Measurements from ENCODE around the gene MFN2.
"Not testable (repeated sequence)": the region's sequence is repeated elsewhere in the genome, so short reads cannot be mapped to it uniquely, and the experiment has no call there.

Gene MFN2

DNA sequence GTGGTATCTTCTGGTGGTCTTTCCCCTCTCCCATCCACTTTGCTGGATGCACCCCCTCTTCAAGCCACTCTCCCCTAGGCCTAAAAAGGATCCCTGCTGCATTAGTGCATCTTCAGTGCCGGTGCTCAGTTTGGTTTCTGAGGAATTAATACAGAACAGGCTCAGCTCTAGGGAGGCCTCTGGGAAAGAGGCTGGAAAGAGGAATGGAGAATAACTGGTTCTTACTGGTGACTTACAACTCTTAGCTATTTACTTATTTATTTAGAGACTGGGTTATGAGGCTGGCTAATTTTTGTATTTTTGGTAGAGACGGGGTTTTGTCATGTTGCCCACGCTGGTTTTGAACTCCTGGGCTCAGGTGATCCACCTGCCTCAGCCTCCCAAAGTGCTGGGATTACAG lies 19.0 kb downstream of the MFN2 start:
- no peak for DNase-seq (ENCODE audit: low read depth)

DNA sequence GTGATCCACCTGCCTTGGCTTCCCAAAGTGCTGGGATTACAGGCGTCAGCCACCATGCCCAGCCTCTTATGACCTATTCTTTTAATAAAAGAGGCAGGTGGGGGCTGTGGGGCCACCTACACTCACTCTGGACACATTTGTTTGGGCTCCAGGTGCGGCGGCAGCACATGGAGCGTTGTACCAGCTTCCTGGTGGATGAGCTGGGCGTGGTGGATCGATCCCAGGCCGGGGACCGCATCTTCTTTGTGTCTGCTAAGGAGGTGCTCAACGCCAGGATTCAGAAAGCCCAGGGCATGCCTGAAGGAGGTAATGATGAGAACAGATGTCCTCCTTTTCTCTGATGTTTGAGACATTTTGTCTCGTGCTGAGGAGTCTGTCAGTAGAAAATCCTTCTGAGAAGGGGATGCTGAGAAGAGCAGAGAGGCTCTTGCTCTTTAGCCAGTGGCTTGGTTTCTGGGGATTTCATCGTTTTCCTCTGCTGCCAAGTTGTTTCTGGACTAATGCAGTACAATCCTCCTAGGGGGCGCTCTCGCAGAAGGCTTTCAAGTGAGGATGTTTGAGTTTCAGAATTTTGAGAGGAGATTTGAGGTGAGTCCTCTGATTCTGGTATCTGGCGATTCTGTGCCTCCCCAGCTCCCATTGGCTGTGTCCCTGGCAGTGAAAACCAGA lies 21.1 kb downstream of the MFN2 start:
- no peak for DNase-seq (ENCODE audit: low read depth)

DNA sequence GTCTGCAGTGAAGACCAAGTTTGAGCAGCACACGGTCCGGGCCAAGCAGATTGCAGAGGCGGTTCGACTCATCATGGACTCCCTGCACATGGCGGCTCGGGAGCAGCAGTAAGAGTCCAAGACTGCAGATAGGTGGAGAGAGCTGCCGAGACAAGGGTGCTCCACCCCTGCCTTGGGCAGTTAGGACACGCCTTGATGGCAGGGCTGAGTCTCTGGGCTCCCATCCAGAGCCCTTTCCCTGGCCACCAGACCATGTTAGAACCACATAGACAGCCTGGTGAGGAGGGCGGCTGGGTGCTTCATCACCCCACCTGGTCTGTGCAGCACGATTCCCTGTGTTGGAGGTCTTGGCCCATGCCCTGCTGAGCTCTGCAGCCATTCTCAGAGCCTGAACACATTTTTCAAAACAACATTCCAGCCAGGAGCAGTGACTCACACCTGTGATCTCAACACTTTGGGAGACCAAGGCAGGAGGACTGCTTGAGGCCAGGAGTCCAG lies 21.8 kb downstream of the MFN2 start:
- no peak for DNase-seq (ENCODE audit: low read depth)

DNA sequence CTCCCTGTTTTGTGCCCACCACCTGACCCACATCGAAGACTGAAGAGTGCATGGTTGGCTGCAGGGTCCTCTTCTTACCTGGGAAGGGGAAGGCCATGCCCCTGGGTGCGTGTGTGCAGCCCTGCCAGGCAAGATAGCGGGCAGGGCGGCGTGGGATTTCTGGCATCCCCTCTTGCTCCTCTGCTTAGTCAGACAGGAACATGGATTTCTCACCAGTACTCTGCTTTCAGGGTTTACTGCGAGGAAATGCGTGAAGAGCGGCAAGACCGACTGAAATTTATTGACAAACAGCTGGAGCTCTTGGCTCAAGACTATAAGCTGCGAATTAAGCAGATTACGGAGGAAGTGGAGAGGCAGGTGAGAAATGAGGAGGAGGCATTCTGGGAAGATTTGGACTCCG lies 23.5 kb downstream of the MFN2 start:
- no peak for DNase-seq (ENCODE audit: low read depth)

DNA sequence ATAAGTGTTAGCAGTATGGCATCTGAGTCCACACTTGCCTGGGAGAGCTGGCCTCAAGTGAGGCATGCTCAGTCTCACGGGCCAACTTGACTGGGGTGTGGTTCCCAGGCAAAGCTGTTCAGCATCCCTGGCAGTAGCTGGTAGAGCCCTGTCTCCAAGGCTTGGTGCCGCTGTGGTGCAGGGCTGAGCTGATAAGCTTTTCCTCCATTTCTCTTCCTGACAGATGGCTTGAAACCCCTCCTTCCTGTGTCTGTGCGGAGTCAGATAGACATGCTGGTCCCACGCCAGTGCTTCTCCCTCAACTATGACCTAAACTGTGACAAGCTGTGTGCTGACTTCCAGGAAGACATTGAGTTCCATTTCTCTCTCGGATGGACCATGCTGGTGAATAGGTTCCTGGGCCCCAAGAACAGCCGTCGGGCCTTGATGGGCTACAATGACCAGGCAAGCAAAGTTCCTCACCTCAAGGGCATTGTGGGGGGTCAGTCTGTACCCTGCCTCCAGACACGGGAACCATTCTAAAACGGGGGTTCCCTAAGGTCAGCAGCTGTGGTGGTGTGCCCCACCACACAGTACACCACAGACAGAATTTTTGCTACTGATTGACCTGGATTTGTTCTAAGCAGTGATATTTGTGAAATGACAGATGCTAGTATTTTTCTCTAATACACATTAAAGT lies 25.4 kb downstream of the MFN2 start:
- no peak for DNase-seq (ENCODE audit: low read depth)

DNA sequence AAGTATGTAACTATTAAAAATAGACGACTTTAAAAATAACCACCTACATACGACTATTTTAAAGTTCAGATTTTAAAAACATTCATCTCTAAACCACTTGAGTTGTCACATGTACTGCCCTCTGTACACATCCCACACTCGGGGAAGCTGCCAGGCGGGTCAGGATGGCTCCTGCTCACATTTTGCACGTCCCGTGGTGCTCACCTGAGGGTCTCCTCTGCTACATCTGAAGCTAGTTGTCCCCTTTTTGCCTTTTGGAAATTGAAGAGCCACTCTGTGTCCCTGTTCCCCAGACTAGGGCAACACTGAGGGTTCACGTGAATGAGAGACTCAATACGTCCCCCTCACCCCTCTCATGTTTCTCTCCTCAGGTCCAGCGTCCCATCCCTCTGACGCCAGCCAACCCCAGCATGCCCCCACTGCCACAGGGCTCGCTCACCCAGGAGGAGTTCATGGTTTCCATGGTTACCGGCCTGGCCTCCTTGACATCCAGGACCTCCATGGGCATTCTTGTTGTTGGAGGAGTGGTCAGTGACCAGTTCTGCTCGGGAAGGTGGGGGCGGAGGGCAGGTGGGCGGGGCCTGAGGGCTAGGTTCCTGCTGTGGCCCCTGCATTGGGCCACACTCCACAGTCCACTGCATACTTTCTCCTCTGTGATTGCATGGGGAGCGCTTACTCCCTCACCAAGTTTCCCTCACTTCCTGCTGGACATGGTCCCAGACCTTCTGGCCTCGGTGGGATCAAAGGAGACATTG lies 26.1 kb downstream of the MFN2 start:
- DNase-seq (ENCODE audit: low read depth), result no peak

DNA sequence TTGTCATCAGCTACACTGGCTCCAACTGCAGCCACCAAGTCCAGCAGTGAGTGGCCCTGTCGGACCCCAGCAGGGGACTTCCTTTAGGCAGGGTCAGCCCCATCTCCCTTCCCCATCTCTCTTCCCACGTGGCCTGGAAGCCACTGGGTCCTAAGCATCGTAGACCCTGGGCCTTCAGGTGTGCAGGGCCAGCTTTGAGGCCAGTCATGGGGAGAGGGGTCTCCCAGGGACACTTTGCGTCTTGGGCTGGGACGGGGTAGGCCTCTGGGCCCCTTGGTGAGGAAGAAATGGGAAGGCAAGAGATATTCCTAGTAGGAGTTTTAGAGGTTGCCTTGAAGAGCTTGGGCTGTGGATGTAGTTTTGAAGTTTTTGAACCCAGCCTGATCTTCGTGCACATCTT lies 27.0 kb downstream of the MFN2 start:
- no peak for DNase-seq (ENCODE audit: low read depth)

DNA sequence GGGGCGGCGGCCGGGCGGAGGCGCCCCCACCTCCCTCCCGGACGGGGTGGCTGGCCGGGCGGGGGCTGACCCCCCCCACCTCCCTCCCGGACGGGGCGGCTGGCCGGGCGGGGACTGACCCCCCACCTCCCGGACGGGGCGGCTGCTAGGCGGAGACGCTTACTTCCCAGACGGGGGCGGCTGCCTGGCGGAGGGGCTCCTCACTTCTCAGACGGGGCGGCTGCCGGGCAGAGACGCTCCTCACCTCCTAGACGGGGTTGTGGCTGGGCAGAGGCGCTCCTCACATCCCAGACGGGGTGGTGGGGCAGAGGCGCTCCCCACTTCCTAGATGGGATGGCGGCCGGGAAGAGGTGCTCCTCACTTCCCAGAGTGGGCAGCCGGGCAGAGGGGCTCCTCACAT lies 28.1 kb downstream of the MFN2 start:
- DNase-seq (ENCODE audit: low read depth), result not testable (repeated sequence)

DNA sequence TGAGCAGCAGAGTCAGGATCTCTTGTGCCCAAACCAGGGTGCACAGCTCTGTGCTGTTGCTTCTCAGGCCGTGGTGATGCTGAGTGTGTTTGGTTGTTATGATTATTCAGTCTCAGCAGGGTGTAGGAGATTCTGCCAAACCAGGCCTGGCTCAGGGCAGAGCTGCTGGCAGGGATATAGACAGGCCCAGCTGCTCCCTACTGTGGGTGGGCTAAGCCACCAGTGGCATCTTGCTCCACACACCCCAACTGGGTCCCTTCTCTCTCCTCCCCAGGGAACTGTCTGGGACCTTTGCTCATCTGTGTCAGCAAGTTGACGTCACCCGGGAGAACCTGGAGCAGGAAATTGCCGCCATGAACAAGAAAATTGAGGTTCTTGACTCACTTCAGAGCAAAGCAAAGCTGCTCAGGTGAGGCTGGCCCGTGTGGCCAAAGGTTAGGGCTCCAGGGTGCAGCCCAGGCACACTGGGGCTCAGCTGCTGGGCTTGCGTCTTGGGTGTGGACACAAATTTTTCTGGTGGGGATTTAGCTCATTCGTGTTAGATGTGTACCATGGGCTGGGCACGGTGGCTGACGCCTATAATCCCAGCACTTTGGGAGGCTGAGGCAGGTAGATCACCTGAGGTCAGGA lies 29.2 kb downstream of the MFN2 start:
- no peak for DNase-seq (ENCODE audit: low read depth)

DNA sequence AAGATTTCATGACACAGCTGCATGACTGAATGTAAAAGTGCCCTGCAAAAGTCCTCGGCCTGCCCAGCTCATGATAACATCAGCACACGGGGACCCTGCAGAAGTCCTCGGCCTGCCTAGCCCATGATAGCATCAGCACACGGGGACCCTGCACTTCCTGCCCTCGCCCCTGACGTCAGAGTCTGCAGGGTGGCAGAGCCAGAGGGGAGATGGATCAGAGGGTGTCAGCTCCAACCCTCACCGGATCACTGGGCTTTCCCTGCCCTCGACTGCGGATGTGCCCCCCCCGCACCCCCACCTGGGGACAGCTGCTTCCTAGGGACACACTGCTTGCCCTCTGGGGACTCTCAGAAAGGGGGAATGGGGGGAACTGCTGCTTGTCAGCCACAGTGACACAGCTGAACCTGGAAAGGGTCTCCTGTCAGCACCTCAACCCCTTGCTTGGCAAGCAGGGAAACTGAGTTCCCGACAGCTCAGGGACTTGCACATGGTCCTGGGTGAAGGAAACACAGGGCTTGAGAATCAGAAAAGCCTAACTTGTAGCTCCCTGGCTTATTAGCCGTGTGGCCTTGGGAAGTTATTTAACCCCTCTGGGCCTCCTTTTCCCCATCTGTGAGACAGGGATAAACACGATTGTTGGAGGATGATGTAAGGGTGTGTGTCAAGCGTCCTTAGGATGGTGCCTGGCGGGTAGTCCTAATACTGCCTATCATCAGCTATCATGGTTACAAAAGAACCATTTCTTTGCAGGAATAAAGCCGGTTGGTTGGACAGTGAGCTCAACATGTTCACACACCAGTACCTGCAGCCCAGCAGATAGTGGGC lies 30.7 kb downstream of the MFN2 start:
- DNase-seq (ENCODE audit: low read depth), result no peak

DNA sequence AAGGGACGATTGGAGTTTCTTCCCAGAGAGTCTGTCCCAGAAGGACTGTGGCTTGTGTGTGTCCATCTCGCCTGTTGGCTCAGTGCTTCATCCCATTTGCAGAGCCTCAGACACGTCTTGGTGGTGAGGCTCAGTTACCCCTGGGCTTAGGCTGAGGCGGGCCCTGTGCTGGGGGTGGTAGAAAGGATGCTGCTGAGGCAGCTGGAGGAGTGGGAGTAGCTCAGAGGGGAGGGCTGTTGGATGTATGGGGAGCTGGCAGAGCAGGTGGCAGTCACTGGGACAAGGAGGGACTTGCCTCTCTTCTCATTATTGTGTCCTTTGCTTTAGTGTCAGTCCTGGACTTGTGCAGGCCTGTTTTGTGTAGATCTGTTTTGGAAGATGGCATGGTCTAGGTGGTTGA lies 31.8 kb downstream of the MFN2 start:
- no peak for DNase-seq (ENCODE audit: low read depth)

DNA sequence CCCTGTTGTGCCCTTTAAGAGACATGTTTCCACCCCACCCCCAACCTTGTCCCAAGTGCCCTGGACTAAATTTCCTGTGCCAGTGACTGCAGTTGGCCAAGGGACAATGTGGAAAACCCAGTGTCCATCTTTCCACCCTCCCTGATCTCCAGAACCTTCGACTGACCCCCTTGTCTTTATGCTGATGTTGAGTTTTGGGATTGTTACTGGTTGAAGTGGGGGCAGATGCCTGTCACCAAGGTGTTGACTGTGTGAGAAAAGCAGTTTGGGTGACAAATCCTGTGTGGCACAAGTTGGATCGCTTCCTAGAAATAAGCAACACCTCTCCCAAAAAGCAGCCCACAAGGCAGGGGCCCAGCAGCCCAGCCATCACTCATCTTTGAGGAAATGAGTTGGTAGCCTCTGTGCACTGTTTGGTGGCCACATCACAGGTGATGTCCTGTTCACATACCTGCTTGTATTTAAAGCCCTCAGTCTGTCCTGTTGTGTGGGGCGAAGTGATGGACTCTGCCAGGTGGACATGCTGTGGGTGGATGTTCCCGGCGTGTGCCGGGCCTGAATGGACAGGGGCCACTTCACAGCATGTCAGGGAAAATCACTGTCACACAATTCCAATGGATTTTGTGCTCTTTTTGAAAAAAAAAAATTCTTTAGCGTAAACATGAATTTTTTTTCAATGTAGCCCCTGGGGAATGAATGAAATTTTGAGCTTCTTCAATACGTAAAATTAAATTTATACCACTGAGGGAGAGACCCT lies 32.5 kb downstream of the MFN2 start:
- no peak for DNase-seq (ENCODE audit: low read depth)

DNA sequence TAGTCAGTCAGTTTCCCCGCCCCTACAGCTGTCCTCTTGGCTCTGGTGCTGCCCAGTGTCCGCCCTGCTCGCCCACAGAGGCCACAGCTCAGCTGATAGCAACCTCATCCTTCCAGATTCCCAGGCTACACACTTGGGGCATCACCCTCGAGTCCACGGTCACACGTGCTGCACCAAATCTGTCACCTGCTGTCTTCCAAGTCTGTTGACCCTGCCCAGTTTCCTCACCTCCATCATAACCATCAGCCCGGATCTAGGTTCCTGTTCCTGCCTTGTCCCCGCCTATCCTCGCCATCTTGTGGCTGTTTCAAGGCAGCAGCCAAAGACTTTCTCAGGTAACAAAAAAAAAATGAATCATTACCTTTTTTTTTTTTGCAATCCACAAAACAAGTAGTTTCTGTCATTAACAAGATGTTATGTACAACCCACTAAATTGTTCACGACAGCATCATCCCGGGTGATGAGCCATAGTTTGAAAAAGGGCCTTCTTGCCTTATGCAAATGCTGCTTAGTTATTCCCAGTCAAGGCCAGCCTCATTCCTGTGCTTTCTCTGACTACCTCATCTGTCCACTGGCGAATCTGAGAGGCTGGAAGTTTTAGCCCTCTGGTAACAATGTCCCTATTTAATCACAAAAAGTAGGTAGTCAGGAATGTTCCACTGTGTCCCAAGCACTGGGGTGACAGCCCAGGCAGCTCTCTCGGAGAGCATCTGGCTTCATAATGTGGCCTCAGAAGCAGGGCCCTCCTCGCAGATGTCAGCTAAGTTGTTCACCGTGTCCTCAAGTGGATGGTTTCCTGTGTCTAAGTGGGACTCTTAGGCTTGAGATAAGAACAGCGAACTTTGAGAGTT lies 34.1 kb downstream of the MFN2 start:
- DNase-seq (ENCODE audit: low read depth), result no peak

DNA sequence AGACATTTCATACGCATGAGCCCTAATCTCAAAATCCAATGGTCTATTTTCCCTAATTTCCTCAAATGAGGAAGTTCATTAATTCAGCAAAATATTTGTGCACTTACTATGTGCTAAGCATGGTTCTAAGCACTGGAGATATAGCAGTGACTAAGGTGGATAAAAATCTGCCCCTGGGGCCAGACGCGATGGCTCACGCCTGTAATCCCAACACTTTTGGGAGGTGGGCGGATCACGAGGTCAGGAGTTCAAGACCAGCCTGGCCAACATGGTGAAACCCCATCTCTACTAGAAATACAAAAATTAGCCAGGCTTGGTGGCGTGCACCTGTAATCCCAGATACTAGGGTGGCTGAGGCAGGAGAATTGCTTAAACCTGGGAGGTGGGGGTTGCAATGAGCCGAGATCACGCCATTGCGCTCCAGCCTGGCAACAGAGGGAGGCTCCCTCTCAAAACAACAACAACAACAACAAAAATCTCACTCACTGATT lies 34.8 kb downstream of the MFN2 start:
- DNase-seq (ENCODE audit: low read depth), result no peak

DNA sequence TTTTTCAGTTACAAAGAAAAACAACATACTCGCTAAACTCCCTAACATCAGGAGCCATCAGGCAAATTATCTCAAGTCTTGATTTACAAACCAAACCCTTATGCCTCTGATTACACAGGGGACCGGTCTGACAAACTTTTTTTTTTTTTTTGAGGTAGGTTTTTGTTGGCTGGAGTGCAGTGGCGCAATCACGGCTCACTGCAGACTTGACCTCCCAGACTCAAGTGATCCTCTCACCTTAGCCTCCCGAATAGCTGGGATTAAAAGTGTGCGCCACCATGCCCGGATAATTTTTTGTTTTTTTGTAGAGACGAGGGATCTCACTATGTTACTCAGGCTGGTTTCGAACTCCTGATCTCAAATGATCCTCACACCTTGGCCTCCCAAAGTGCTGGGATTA lies 35.3 kb downstream of the MFN2 start:
- no peak for DNase-seq (ENCODE audit: low read depth)

DNA sequence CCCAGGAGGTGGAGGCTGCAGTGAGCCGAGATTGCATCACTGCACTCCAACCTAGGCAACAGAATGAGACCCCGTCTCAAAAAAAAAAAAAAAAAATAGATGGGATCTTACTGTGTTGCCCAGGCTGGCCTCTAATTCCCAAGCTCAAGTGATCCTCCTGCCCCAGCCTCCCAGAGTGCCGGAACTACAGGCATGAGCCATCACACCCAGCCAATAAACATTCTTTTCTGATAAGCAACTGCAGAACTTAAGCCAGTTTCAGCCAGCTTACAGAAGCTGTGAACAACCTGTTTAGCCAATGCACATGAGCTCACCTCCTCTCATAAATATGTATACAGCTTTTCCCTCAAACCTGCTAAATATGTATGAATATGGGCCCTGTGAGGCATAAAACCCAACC lies 35.9 kb downstream of the MFN2 start:
- no peak for DNase-seq (ENCODE audit: low read depth)

DNA sequence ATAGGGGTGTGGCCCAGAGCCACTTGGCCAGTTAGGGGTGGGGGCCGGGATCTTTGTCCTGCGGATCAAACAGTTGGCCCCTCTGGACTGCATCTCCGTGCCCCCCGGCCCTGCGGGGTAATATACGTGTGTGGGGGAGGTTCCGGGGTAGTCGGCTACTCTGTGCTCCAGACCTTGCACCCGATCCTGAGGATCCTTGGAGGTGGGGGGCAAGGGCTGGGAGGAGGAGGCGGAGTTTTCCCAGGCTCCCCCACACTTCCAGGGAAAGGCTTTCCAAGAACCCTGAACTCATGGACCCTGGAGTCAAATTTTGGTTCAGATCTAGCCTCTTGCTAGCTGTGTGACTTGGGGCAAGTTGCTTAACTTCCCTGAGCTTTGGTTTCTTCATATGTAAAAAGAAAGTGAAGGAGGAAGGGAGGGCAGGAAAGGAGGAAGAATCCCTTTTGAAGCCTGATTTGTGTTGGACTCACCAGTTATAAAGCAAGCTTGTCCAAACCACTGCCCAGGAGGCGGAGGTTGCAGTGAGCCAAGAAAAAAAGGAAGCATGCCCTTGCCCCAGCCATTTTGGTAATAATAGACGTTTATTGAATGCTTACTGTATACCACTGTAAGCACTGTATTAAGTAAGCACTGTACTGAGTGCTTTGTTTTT lies 39.7 kb downstream of the MFN2 start:
- DNase-seq (ENCODE audit: low read depth), result no peak

DNA sequence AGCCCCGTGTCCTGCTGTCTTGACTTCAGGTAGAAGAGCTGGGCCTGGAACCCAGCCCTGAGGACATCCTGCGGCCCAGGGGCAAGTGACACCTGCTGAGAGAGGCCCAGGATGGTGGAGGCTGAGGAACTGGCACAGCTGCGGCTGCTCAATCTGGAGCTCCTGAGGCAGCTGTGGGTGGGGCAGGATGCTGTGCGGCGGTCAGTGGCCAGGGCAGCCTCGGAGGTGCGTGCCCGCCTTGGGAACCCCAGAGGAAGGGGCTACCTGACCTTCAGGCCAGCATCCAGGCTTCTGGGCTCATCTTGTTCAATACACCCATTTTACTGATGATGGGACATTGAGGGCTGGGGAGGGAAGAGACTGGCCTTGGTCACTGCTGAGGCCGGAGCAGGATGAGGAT lies 41.4 kb downstream of the MFN2 start:
- DNase-seq (ENCODE audit: low read depth), result no peak

DNA sequence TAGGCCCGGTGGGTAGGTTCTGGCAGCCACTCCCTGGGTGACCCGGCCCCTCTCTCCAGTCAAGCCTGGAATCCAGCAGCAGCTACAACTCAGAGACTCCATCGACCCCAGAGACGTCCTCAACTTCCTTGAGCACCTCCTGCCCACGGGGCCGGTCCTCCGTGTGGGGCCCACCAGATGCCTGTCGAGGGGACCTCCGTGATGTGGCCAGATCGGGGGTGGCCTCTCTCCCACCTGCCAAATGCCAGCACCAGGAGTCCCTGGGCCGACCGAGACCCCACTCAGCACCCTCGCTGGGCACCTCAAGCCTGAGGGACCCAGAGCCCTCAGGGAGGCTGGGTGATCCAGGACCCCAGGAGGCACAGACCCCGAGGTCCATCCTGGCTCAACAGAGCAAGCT lies 41.8 kb downstream of the MFN2 start:
- no peak for DNase-seq (ENCODE audit: low read depth)
